DMS79 (cell line): ENCODE measurements around the gene CCDC30.
"Not testable (repeated sequence)": the region's sequence is repeated elsewhere in the genome, so short reads cannot be mapped to it uniquely, and the experiment has no call there.

Source experiments
- DNase-seq: peaks from one replicate; lab custom pipeline; 2025; lab: John Stamatoyannopoulos, UW

Gene CCDC30

GRCh38 chr1:42529724-42530181 lies 66.7 kb downstream of the CCDC30 start:
- DNase-seq: no peak

GRCh38 chr1:42531043-42531442 lies 68.0 kb downstream of the CCDC30 start:
- DNase-seq: no peak

GRCh38 chr1:42533101-42533863 lies 70.2 kb downstream of the CCDC30 start:
- no peak for DNase-seq

- no peak for DNase-seq
Measured at GRCh38 chr1:42541104-42541503, 78.0 kb downstream of the CCDC30 start.

- no peak for DNase-seq
Measured at GRCh38 chr1:42551180-42551579, 88.1 kb downstream of the CCDC30 start.

GRCh38 chr1:42551590-42551989 lies 88.5 kb downstream of the CCDC30 start:
- DNase-seq: no peak

GRCh38 chr1:42552636-42553035 lies 89.5 kb downstream of the CCDC30 start:
- no peak for DNase-seq

- no peak for DNase-seq
Measured at GRCh38 chr1:42557230-42557851, 94.3 kb downstream of the CCDC30 start.

- DNase-seq: no peak
Measured at GRCh38 chr1:42567038-42567437, 104.0 kb downstream of the CCDC30 start.

- DNase-seq: no peak
Measured at GRCh38 chr1:42576935-42577334, 113.8 kb downstream of the CCDC30 start.

GRCh38 chr1:42586016-42586415 lies 122.9 kb downstream of the CCDC30 start:
- DNase-seq: no peak

GRCh38 chr1:42587753-42588152 lies 124.7 kb downstream of the CCDC30 start:
- no peak for DNase-seq

GRCh38 chr1:42592811-42593210 lies 129.7 kb downstream of the CCDC30 start:
- DNase-seq: no peak

GRCh38 chr1:42593486-42594100 lies 130.5 kb downstream of the CCDC30 start:
- DNase-seq: no peak

- DNase-seq: no peak
Measured at GRCh38 chr1:42601472-42601871, 138.4 kb downstream of the CCDC30 start.

GRCh38 chr1:42613803-42614131 lies 150.7 kb downstream of the CCDC30 start:
- no peak for DNase-seq

- DNase-seq: no peak
Measured at GRCh38 chr1:42618866-42619265, 155.8 kb downstream of the CCDC30 start.

- DNase-seq: no peak
Measured at GRCh38 chr1:42620307-42620706, 157.2 kb downstream of the CCDC30 start.

GRCh38 chr1:42621180-42621579 lies 158.1 kb downstream of the CCDC30 start:
- DNase-seq: not testable (repeated sequence)

GRCh38 chr1:42627205-42627604 lies 164.1 kb downstream of the CCDC30 start:
- not testable (repeated sequence) for DNase-seq

- DNase-seq: no peak
Measured at GRCh38 chr1:42639116-42639515, 176.0 kb downstream of the CCDC30 start.

GRCh38 chr1:42646056-42646455 lies 183.0 kb downstream of the CCDC30 start:
- no peak for DNase-seq

- no peak for DNase-seq
Measured at GRCh38 chr1:42657201-42657600, 194.1 kb downstream of the CCDC30 start.
